HG02571 (cell line): ENCODE data around the gene GOLGA6C.
"Not testable (repeated sequence)": the region's sequence is repeated elsewhere in the genome, so short reads cannot be mapped to it uniquely, and the experiment has no call there.

Experiments used
- ATAC-seq: cut with Tn5 transposase; IDR thresholded peaks from one replicate; pipeline ENCODE4 v1.9.1; 2021; ENCODE audit warnings: mild to moderate bottlenecking, moderate library complexity; ENCODE audit not compliant: unreplicated experiment

GOLGA6C gene

GRCh38 chr15:75227663-75228280 is 30.4 kb upstream of the GOLGA6C start:
- ATAC-seq: no peak

- ATAC-seq: no peak
Measured at GRCh38 chr15:75228787-75229186, 29.3 kb upstream of the GOLGA6C start.

DNA sequence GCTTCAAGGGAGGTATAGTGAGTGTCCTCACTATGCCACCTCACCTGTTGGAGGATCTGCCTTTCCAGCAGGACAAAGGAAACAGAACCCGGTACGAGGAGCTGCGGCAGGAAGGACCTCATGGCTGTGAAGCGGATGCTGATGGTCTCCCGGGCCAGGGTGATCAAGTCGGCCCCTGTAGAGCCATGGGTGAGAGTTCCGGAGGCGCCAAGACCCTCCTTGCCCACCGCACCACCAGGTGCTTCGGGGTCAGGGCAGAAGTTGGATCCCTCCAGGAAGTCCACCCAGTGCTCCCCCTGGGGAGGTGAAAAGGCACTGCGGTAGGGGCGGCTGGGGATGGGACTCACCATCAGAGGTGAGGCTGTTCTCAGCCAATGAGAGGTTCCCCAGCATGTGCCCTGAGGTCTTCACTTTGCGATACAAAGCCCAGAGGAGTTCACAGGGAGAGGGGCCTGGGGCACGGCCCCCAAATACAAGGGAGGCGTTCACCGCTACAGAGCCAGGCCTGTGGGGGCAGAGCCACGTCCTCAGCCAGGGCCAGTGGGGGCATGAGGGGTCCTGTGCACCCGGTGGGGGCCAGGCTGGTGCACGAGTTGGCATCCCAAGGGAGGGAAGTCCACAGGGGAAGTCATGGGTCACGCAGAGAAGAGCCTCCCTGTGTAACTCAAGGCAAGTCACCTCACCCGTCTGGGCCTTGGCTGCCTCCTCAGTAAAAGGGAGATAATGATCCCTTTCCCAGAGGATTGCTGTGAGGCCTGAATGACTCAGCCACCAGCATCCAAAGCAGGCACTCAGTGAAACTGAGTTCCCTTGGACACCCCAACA is 28.7 kb upstream of the GOLGA6C start:
- ATAC-seq: no peak

DNA sequence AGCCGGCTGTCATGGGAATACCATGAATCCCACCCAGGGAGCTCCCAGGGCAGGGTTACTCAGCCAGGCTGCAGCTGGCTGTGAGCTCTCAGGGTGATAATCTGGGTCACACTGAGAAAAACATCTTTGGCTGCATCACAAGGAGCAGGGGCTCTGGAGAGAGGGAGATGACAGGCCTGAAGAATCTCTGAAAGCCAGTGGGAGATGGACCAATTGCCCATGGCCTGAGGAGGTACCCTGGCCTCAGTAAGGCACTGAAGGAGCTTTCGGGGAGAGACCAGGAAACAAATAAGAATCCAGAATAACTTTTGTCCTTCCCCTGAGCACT is 28.2 kb upstream of the GOLGA6C start:
- ATAC-seq: no peak

- no peak for ATAC-seq
Measured at GRCh38 chr15:75230551-75231371, 27.4 kb upstream of the GOLGA6C start.

DNA sequence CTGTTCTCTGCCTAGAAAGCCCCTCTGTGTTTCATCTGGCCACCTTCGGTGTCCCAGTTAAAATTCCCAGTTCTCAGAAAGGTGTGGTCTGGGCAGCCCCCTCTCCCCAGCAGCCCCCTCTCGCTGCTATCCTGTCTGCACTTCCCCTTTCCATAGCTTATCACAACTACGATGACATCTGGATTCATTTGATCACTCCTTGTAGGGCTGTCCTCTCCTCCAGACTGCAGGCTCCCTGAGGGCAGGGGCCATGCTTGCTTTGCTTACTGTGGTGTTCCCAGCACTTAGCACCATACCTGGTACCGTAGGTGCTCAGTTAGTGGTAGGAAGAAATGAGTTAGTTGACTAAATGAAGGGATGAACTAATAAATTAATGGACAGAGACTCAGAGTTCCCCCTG is 26.3 kb upstream of the GOLGA6C start:
- no peak for ATAC-seq

DNA sequence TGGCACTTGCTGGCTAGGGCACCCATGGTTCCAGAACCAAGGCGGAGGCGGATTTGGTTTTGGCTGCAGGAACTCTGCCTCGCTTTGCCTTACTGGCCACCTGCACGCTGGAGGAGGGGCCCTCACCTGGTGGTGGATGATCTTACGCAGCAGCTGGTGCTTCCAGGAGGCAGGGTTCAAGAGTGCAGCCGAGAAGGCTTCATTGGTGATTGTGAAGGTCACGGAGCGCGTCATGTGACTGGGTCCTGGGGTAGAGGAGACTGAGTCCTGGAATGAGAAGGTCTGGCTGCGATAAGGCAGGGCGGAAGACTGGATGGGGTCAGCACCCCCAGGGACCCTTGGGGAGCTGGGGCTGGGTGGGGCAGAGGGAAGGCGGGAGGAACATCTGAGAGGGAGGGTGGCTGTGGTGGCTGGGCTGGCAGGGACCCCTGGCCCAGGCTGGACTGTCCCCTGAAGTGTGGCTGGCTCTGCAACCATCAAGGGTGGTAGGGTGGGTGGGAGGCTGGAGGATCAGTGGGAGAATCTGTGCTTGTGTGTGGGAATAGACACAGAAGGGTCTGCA is 25.8 kb upstream of the GOLGA6C start:
- ATAC-seq: no peak

GRCh38 chr15:75232826-75233503 is 25.2 kb upstream of the GOLGA6C start:
- no peak for ATAC-seq

GRCh38 chr15:75233504-75234190 is 24.5 kb upstream of the GOLGA6C start:
- ATAC-seq: no peak

GRCh38 chr15:75234191-75234810 is 23.8 kb upstream of the GOLGA6C start:
- ATAC-seq: no peak

GRCh38 chr15:75235051-75235673 is 23.0 kb upstream of the GOLGA6C start:
- ATAC-seq: no peak

DNA sequence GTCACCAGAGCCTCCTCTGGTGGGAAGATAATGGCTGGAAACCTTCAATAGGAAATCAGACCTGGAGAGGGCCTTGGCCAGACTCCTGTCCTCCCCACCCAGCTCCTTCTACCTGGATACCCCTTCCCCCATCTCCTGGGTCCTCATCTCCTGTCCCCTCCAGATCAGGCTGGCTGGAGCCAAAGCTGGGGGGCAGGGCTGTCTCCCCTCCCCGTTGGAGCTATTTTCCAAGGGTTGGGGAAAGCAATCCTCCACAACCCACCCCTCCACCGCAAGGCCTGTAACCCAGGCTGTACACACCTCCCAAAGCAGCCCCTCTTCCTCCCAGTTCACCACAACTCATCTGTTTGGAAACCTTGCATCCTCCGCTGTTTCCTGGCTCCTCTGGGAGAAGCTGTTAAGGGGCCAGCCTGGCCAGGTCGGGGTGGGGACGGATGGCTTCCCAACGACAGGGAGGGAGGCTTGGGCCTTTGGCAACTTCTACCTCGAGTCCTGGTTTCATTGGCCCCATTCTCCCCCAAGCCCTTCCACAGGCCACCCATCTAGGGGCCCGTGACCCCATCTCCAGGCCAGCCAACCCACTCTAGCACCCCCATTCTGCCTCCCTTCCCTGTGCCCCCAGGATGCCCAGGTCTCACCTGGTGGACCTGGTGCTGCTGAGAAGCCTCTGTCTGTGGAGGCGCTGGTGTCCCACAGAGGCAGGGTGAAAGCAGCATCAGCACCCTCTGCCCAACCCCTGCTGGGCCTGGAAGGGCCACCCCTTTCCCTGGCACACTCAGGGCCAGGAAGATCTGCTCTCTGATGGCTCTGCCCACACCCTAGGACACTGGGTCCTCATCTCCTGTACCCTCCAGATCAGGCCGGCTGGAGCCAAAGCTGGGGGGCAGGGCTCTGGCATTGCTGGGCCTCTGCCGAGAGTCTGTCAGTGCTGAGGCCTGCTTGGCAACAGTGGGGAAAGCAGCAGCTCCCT is 22.1 kb upstream of the GOLGA6C start:
- ATAC-seq: no peak

DNA sequence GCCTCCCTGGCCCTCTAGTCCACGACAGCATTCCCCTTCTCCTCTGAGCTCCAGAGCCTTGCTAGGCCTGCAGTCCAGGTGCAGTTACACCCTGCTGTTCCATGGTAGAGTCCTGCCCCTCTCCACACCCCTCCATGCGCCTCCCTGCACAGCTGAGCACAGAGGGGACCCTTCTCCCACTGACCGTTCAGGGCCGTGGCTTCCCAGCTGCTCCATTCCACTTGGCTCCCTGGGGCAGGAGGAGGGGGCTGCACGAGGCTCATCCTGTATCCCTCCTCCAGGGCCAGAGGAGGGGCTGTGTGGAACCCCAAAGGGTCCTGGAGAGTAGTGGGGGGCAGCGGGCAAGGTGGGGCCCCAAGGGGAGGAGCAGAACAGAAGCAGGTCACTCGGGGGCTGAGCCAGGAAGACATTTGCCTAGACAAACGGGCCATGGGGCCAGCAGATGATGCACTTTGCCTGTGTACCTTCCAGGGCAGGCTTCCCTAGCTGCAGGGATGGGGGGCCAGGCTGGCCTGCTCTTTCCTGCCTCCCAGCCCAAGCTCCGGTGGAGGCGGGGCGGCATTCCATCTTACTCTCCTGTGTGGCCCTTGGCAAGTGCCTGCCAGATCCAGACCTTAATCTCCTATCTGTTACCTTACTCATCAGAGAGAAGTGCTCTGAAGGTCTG is 20.7 kb upstream of the GOLGA6C start:
- no peak for ATAC-seq

DNA sequence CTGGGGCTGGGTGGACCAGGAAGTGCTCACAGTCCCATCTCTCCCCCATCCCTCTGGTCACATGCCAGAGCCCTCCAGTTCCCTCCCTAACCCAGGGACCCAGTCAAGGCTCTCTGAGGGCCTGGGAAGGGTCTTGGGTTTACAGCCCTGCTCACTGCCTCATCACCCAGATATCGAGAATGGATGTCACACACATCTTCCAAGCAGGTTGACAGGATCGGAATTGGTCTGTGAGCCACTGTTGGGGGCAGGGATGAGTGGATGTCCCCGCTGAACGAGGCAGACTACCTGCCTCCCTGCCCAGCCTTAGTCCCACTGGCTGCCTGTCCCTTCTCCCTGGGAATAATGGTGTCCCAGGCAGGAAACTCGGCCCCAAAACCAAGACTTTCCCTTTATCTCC is 20.0 kb upstream of the GOLGA6C start:
- ATAC-seq: no peak

- not testable (repeated sequence) for ATAC-seq
Measured at GRCh38 chr15:75245741-75246140, 12.4 kb upstream of the GOLGA6C start.

DNA sequence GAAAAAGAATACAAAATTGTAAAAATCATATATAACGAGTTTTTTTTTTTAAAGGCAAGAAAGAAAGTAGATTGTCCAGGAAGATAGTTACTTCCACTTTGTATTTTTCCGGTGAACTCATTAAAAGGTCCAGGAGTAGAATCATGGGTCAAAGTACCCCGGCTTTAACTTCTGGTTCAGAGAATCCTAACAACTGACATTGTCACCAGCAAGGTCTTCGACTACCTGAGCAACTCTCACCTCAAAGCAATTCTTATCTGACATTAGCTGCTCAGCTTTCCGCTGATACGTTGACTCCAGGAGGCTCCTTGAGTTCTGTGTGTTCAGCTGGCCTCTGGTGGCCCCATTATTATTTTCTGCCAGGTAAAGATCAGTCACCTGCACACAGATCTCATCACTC is 9.1 kb upstream of the GOLGA6C start:
- ATAC-seq: not testable (repeated sequence)

- no peak for ATAC-seq
Measured at GRCh38 chr15:75249726-75250125, 8.4 kb upstream of the GOLGA6C start.

DNA sequence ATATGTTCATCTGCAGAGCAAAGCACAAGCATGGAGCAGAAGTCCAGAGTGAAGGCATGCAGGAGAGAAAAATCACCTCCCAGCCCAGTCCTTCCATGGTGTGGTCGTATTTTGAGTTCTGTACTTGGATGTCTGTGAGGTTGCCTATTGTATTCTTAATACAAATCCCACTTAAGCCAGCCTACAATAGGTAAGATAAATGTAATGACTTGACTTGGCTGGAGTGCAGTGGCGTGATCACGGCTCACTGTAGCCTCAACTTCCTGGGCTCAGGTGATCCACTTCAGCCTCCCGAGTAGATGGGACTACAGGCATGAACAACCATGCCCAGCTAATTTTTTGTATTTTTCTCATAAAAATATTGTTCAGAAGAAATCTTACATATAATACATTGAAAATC is 6.8 kb upstream of the GOLGA6C start:
- not testable (repeated sequence) for ATAC-seq
